Measurements from ENCODE around the gene LENG8.
"Not testable (repeated sequence)": the region's sequence is repeated elsewhere in the genome, so short reads cannot be mapped to it uniquely, and the experiment has no call there.

Gene LENG8

DNA sequence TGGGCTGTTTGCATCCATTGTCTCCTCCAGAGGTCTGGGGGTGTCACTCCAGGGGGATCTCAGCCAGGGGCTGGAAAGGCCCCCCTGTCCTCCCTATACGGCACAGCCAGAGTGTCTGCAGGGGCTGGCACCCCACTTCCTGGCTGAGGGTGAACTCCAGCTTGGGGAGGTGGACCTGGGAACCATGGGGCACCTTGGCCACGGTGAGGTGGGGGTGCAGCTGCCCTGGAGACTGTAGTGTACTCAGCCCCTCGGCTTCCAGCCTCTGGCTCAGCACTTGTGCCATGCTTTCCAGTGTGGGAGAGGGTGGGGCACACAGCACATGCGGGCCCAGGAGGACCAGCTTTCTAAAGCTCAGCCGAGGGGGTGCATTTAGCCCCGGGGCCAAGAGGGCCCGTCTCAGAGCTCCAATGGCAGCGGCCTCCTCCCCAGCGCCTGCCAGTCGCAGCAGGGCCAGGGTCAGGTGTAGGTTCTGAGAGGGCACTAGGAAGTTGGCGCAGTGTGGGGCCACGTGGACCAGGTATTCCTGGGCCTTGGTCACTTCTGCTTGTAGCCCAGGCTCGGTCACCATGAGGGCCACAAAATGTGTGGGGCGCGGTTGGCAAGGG lies 13.2 kb downstream of the LENG8 start:
- no peak for DNase-seq (ENCODE audit: low spot score)

- DNase-seq (ENCODE audit: low spot score), result peak; percentile 0
Observed at GRCh38 chr19:54462655-54463530, 13.9 kb downstream of the LENG8 start.

DNA sequence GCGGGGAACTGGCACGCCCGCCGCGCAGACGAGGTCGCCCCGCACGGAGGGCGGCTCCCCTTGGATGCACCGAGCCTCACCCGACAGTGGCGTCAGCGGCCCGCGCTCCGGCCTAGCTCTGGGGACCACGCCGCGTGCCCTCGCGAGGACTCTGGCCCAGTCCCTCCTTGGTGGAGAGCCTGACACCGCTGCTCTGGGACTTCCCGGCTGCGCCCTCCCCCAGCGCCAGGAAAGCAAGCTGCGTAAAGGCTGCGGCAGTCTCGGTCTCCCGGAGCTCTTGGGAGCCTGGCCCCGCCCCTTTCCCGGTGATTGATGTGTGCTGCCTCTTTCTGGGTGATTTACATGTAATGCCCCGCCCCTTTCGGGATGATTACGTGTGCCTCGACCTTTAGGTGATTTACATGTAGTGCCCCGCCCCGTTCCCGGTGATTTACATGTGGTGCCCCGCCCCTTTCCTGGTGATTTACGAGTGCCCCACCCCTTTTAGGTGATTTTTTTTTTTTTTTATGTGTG lies 14.6 kb downstream of the LENG8 start, which contains the start of gene LENG9:
Gene LENG9 (minus strand): TSS at position 248 of the 513 bp plus-strand sequence. CDS start 252 bp downstream, outside the sequence.
- peak; percentile 66 for DNase-seq (ENCODE audit: low spot score)

GRCh38 chr19:54464044-54464629 lies 15.1 kb downstream of the LENG8 start:
- DNase-seq (ENCODE audit: low spot score), result peak; percentile 75

DNA sequence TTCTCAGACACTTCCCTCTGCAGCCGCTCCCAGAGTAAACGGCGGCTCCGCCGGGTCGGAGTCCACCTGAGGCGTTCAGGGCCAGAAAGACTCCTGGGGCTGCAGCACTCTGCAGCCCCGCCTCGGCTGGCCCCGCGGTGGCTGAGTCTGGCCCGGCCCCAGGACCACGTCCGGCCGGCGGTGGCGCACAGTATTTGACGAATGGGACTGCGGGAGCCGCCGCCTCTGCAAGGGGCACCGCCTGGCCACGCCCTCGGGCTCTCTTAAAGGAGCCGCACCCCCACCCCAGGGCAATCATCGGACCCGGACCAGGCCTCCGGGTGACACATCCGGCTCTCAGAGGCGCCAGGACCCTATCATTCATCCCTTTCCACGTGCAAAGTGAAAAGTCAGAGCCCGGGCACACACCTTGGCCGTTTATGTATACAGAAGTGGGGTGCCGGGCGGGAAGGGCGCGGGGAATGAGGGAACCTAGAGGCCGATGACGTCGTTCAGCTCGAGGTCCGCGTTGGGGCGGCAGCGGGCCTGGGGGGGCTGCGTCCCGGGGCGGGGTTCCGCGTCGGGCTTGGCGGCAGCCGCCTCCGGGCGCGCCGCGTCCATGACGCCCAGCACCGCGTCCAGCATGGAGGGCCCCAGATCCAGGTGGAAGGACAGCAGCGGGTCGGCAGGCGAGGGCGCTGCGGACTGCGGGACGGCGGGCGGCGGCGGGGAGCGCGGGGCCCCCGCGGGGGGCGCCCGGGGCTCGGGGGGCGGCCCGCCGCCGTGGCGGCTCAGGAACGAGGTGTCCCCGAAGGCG lies 15.8 kb downstream of the LENG8 start:
- DNase-seq (ENCODE audit: low spot score), result peak; percentile 95

- no peak for DNase-seq (ENCODE audit: low spot score)
Observed at GRCh38 chr19:54465426-54466109, 16.6 kb downstream of the LENG8 start.

DNA sequence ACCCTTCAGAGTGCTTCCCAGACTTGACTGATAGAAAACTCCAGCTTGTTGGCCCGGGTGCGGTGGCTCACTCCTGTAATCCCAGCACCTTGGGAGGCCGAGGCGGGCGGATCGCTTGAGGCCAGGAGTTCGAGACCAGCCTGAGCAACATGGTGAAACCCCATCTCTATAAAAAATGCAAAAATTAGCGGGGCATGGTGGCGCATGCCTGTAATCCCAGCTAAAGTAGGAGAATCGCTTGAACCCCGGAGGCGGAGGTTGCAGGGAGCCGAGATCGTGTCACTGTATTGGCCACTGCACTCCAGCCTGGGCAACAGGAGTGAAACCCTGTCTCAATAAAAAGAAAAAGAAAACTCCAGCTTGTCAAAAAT lies 17.1 kb downstream of the LENG8 start:
- DNase-seq (ENCODE audit: low spot score), result not testable (repeated sequence)

DNA sequence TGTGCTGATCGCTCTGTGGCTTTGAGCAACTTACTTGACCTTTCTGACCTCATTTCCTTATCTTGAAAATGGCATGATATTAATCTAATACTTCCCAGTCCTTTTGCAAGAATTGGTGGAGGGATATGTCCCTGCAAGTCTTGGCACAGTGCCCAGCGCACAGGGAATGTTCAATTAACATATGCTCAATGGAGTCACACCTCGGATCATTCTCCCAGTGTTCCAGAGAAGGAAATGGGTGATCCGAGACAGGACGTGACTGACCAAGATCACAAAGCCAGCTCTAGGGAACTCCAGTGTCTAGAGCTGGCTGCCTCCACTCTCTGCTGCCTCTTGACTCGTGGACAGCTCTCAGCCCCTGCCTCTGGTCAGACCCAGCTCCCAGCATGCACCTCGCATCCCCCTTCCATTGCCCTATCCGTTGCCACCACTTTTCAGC lies 20.5 kb downstream of the LENG8 start:
- DNase-seq (ENCODE audit: low spot score), result no peak

DNA sequence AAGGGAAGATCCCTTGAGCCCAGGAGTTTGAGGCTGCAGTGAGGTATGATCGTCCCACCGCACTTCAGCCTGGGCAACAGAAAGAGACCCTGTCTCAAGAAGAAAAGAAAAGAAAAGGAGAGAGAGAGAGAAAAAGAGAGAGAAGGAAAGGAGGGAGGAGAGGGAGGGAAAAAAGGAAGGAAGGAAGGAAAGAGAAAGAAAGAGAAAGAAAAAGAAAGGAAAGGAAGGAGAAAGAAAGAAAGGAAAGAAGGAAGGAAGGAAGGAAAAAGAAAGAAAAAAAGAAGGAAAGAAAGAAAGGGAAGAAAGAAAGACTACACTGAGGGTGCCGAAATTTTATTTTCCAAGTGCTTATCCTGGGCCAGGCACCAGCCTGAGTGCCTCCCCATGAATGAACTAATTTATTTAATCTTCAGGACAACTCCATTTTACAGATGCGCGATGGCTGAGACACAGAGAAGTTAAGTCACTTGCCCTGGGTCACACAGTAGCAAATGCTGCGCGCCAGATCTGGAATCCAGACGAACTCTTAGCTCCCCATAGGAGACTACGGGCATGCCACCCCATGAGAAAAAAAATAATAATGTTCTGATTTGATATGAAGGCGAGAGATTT lies 21.4 kb downstream of the LENG8 start:
- no peak for DNase-seq (ENCODE audit: low spot score)

DNA sequence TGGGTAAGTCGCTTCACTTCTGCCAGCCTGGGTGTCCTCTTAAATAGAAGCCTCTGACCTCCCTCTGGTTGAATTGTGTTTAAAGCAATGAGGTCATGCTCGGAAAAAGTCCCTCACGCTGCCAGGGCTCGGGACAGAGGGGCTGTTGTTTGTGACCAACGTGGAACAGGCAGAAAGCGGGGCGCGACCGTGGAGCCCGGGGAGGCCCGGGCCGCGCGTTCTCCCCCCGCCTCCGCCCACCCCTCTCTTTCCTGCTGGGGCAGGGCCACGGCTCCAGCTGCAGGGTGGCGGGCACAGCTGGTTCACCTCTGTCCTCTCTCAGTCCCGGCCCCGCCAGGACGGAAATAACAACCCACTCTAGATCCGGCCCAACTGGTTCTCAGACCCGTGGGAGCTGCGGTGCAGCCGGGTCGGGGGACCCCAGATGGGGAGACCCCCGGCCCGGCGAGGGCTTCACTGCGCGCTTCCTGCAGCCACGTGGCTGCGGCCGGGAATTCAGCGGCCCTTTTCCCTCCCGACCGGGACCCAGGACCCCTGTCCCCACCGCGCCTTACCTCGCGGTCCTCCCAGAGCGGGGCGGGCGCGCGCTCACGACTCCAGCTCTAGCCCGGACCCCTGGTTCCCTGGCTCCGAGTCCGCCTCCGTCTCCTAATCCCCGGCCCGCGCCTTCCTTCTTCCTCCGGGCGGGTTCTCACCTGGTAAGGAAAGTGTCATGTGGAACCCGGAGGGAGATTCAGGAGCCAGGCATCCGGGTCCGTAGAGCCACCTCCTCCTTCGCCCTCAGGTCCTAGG lies 22.2 kb downstream of the LENG8 start:
- DNase-seq (ENCODE audit: low spot score), result no peak

GRCh38 chr19:54473071-54473891 lies 24.3 kb downstream of the LENG8 start, which contains the start of gene CDC42EP5:
TSS of gene CDC42EP5 (minus strand) at chr19:54473296. CDS start at chr19:54465547, 7,749 bp downstream.
- no peak for DNase-seq (ENCODE audit: low spot score)

DNA sequence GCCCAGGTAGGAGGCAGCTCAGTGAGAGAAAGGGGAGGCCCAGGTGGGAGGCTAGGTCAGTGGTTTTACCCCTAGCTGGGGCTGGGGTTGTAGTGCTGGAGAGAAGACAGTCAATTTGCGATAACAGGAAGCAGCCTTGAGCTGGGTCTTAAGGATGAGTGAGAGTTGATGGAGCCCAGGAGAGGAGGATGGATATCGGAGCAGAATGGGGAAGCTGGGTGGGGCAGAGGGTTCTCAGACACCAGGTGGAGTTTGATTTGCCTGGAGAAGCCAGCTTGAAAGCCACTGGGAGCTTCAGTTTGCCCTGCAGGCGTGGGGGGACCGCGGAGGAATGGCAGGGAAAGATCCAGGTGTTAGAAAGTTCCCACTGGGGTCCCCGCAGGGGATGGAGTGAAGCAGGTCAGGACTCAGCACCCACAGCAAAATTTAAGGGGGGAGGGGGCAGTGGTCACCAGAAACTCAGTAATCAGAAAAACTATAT lies 24.9 kb downstream of the LENG8 start:
- DNase-seq (ENCODE audit: low spot score), result no peak

DNA sequence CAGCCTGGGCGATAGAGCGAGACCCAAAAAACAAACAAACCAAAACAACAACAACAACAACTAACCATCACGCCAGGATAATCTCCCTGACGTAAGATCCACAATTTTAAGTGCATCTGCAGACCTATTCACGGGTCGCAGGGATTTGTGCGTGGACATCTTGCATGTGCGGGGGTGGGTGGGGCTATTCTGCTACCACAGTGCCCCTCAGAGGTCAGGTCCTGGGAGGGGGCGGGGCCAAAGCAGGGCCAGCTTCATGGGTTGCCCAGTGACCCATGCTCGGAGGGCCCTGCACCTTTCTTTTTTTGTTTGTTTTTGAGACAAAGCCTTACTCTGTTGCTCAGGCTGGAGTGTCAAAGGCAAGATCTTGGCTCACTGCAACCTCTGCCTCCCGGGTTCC lies 26.7 kb downstream of the LENG8 start:
- no peak for DNase-seq (ENCODE audit: low spot score)

GRCh38 chr19:54477650-54478049 lies 28.7 kb downstream of the LENG8 start:
- DNase-seq (ENCODE audit: low spot score), result no peak

- no peak for DNase-seq (ENCODE audit: low spot score)
Observed at GRCh38 chr19:54478677-54479266, 29.8 kb downstream of the LENG8 start.

DNA sequence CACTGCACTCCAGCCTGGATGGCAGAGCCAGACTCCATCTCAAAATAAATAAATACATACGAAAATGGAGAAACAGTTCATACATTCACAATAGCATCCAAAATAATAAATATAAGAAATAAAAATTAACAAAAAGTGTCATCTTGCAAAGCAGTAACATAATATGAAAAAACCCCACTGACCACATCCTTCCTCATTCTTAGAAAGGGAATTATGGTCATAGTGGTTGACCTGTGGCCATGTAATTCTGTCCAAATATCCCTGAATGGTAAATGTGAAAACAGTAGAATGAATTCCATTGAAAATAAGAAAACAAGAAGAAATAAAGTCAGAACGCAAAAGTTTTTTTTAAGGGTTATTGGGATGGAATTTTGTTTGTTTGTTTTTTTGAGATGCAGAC lies 31.1 kb downstream of the LENG8 start:
- DNase-seq (ENCODE audit: low spot score), result no peak

DNA sequence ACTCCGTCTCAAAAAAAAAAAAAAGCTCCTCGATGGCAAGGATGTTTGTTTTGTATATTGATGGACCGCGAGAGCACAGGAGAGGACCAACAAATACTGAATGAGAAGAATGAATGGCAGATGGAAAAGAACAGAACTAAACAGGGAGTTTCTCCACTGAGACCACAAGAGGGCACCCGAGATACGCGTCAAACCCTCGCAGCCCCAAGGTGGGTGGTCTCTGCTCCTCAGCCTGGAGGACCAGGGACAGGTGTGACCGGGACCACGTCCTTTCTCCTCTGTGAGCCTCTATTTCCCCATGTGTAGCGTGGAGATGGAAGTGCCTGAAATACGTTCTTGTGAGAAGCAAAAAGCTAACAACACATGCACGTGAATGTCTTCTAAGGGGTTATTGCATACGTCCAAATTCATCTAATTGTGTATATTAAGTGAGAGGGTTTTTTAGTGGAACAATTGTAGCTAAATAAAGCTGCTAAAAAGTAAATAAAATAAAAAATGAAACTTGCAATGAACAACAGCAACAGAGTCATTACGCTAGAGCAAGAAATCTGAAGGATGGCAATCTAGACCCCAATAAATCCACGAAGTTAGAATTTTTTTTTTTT lies 32.4 kb downstream of the LENG8 start:
- no peak for DNase-seq (ENCODE audit: low spot score)

DNA sequence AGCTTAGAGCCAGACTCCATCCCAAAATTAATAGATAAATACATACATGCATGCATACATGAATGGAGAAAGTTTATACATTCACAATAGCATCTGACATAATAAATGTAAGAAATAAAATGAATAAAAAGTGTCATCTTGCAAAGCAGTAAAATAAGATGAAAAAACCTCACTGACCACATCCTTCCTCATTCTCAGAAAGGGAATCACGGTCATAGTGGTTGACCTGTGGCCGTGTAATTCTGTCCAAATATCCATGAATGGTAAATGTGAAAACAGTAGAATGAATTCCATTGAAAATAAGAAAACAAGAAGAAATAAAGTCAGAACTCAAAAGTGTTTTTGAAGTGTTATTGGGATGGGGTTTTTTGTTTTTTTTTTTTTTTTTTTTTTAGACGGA lies 33.9 kb downstream of the LENG8 start:
- DNase-seq (ENCODE audit: low spot score), result no peak
